Measurements from ENCODE around the gene TNFSF13B.

Gene TNFSF13B

GRCh38 chr13:108269601-108270328 lies at the start of gene TNFSF13B:
TNFSF13B (plus strand) TSS chr13:108269718; CDS start chr13:108269896, 178 bp downstream.
- no peak within 1 kb of the TSS for H3K9ac ChIP-seq (ENCODE audit: low read length)
- H3K27ac ChIP-seq (ENCODE audit: low read depth, low read length): no peak within 1 kb of the TSS
- no peaks in the 10 kb centered on the region; the same call in 1 of the 2 replicates for H3K4me1 ChIP-seq (ENCODE audit: control insufficient read depth, insufficient read depth, low read length)
- no peak within 1 kb of the TSS for H3K4me3 ChIP-seq (ENCODE audit: low read depth, low read length)
- H3K36me3 ChIP-seq (ENCODE audit: control insufficient read depth, insufficient read depth, low read length): no peaks in the 10 kb centered on the region
- no peaks in the 10 kb centered on the region for H3K9me3 ChIP-seq (ENCODE audit: control insufficient read depth, insufficient read depth, low read depth, low read length)
- no peaks in the 10 kb centered on the region for H3K27me3 ChIP-seq (ENCODE audit: control insufficient read depth, insufficient read depth, low read length)

DNA sequence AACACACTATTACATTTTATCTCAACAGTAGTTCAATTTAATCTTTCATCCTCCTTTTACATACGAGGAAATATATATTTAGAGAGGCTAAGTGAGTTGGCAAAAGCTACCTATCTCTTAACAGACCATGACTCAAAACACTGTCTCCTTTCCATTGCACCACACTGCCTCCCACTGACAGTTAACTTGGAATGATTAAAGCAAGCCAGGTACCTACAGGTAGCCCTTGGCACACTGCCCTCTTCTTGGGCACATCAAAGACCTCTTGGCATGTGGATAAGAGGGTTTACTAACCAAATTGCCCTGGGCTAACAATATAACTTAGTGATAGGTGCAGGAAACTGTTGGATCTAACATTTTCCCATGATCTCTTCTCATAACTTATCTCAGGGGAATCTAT lies 49.5 kb upstream of the TNFSF13B start:
- Histone ChIP-seq H3K9ac (ENCODE audit: low read length) (no peak overlapping the region), H3K4me1 (ENCODE audit: control insufficient read depth, insufficient read depth, low read length) (peaks cover 8% of the 10 kb centered on the region), H3K27ac (ENCODE audit: low read depth, low read length) (no peak overlapping the region), H3K9me3 (ENCODE audit: control insufficient read depth, insufficient read depth, low read depth, low read length) (no peaks in the 10 kb centered on the region), H3K4me3 (ENCODE audit: low read depth, low read length) (no peak overlapping the region), H3K27me3 (ENCODE audit: control insufficient read depth, insufficient read depth, low read length) (no peaks in the 10 kb centered on the region), H3K36me3 (ENCODE audit: control insufficient read depth, insufficient read depth, low read length) (no peaks in the 10 kb centered on the region)

GRCh38 chr13:108223687-108224503 lies 45.6 kb upstream of the TNFSF13B start:
- H3K36me3 ChIP-seq (ENCODE audit: control insufficient read depth, insufficient read depth, low read length): no peaks in the 10 kb centered on the region
- no peak overlapping the region for H3K4me3 ChIP-seq (ENCODE audit: low read depth, low read length)
- H3K9me3 ChIP-seq (ENCODE audit: control insufficient read depth, insufficient read depth, low read depth, low read length): no peaks in the 10 kb centered on the region
- H3K9ac ChIP-seq (ENCODE audit: low read length): no peak overlapping the region
- no peaks in the 10 kb centered on the region for H3K27me3 ChIP-seq (ENCODE audit: control insufficient read depth, insufficient read depth, low read length)
- peaks cover 5% of the 10 kb centered on the region for H3K4me1 ChIP-seq (ENCODE audit: control insufficient read depth, insufficient read depth, low read length)
- no peak overlapping the region for H3K27ac ChIP-seq (ENCODE audit: low read depth, low read length)

DNA sequence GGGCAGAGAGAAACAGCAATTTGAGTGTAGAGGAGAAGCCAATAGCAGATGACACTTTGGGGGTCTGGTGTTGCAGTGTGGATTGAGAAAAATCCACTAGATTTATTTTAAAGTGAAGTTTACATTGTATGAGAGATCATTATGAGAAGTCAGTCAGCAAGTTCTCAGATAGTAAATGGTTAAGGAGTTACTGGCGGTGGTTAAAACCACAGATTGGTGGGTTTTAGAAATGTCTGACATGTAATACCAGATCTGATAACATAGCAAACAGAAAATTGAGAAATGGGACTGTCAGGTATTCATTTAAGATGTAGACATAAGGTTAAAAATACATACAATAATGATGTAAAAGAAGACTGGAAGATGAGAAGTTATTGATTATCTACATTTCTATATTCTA lies 44.1 kb upstream of the TNFSF13B start:
- Histone ChIP-seq H3K4me1 (ENCODE audit: control insufficient read depth, insufficient read depth, low read length) (no peaks in the 10 kb centered on the region), H3K27me3 (ENCODE audit: control insufficient read depth, insufficient read depth, low read length) (no peaks in the 10 kb centered on the region), H3K27ac (ENCODE audit: low read depth, low read length) (no peak overlapping the region), H3K4me3 (ENCODE audit: low read depth, low read length) (no peak overlapping the region), H3K36me3 (ENCODE audit: control insufficient read depth, insufficient read depth, low read length) (peaks cover 6% of the 10 kb centered on the region; the same call in 1 of the 2 replicates), H3K9me3 (ENCODE audit: control insufficient read depth, insufficient read depth, low read depth, low read length) (no peaks in the 10 kb centered on the region), H3K9ac (ENCODE audit: low read length) (no peak overlapping the region)

GRCh38 chr13:108226184-108226583 lies 43.3 kb upstream of the TNFSF13B start:
- H3K27ac ChIP-seq (ENCODE audit: low read depth, low read length): no peak overlapping the region
- no peaks in the 10 kb centered on the region for H3K27me3 ChIP-seq (ENCODE audit: control insufficient read depth, insufficient read depth, low read length)
- H3K4me1 ChIP-seq (ENCODE audit: control insufficient read depth, insufficient read depth, low read length): no peaks in the 10 kb centered on the region
- no peak overlapping the region for H3K9ac ChIP-seq (ENCODE audit: low read length)
- H3K36me3 ChIP-seq (ENCODE audit: control insufficient read depth, insufficient read depth, low read length): peaks cover 6% of the 10 kb centered on the region; the same call in 1 of the 2 replicates
- no peak overlapping the region for H3K4me3 ChIP-seq (ENCODE audit: low read depth, low read length)
- H3K9me3 ChIP-seq (ENCODE audit: control insufficient read depth, insufficient read depth, low read depth, low read length): no peaks in the 10 kb centered on the region

DNA sequence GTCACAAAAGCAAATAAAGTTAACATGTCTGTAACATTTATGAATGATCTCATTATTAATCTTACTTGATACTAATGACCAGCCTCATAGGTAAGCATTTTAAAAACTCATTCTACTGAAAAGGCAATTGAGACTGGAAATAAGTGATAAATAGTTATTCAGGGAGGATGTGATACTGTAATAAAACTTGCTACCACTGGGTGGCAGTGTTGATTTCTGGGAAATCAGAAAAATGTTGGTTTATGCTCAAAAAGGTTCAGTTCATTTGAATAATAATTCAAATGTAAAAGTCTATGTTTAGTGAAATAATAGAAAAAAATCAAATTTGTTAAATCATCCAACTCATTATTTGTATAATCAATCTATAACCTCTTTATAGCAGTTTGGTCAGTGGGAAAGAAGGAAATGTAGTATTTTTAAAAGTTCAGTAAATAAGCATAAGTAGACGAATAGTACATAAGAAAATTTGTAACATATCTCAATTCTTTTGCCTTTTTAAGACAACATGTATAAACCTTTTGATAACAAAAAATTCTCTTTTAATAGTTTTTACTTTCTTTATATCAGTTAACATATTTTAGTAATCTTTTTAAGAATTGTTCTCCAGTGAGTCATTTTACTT lies 41.8 kb upstream of the TNFSF13B start:
- no peaks in the 10 kb centered on the region for H3K4me1 ChIP-seq (ENCODE audit: control insufficient read depth, insufficient read depth, low read length)
- no peak overlapping the region for H3K27ac ChIP-seq (ENCODE audit: low read depth, low read length)
- H3K36me3 ChIP-seq (ENCODE audit: control insufficient read depth, insufficient read depth, low read length): peaks cover 6% of the 10 kb centered on the region; the same call in 1 of the 2 replicates
- H3K9me3 ChIP-seq (ENCODE audit: control insufficient read depth, insufficient read depth, low read depth, low read length): no peaks in the 10 kb centered on the region
- H3K9ac ChIP-seq (ENCODE audit: low read length): no peak overlapping the region
- H3K4me3 ChIP-seq (ENCODE audit: low read depth, low read length): no peak overlapping the region
- H3K27me3 ChIP-seq (ENCODE audit: control insufficient read depth, insufficient read depth, low read length): no peaks in the 10 kb centered on the region

GRCh38 chr13:108230377-108230776 lies 39.1 kb upstream of the TNFSF13B start:
- H3K4me1 ChIP-seq (ENCODE audit: control insufficient read depth, insufficient read depth, low read length): no peaks in the 10 kb centered on the region
- no peak overlapping the region for H3K27ac ChIP-seq (ENCODE audit: low read depth, low read length)
- no peak overlapping the region for H3K4me3 ChIP-seq (ENCODE audit: low read depth, low read length)
- H3K36me3 ChIP-seq (ENCODE audit: control insufficient read depth, insufficient read depth, low read length): peaks cover 6% of the 10 kb centered on the region; the same call in 1 of the 2 replicates
- no peaks in the 10 kb centered on the region for H3K9me3 ChIP-seq (ENCODE audit: control insufficient read depth, insufficient read depth, low read depth, low read length)
- H3K9ac ChIP-seq (ENCODE audit: low read length): no peak overlapping the region
- H3K27me3 ChIP-seq (ENCODE audit: control insufficient read depth, insufficient read depth, low read length): no peaks in the 10 kb centered on the region

- Histone ChIP-seq H3K9me3 (ENCODE audit: control insufficient read depth, insufficient read depth, low read depth, low read length) (peaks cover 2% of the 10 kb centered on the region; the same call in 1 of the 2 replicates), H3K27me3 (ENCODE audit: control insufficient read depth, insufficient read depth, low read length) (no peaks in the 10 kb centered on the region), H3K36me3 (ENCODE audit: control insufficient read depth, insufficient read depth, low read length) (no peaks in the 10 kb centered on the region), H3K4me3 (ENCODE audit: low read depth, low read length) (no peak overlapping the region), H3K4me1 (ENCODE audit: control insufficient read depth, insufficient read depth, low read length) (no peaks in the 10 kb centered on the region), H3K27ac (ENCODE audit: low read depth, low read length) (no peak overlapping the region), H3K9ac (ENCODE audit: low read length) (no peak overlapping the region)
Measured at GRCh38 chr13:108249150-108249549, 20.4 kb upstream of the TNFSF13B start.

- no peaks in the 10 kb centered on the region for H3K4me1 ChIP-seq (ENCODE audit: control insufficient read depth, insufficient read depth, low read length)
- H3K9ac ChIP-seq (ENCODE audit: low read length): no peak overlapping the region
- H3K27ac ChIP-seq (ENCODE audit: low read depth, low read length): no peak overlapping the region
- no peaks in the 10 kb centered on the region for H3K36me3 ChIP-seq (ENCODE audit: control insufficient read depth, insufficient read depth, low read length)
- H3K27me3 ChIP-seq (ENCODE audit: control insufficient read depth, insufficient read depth, low read length): no peaks in the 10 kb centered on the region
- H3K4me3 ChIP-seq (ENCODE audit: low read depth, low read length): no peak overlapping the region
- H3K9me3 ChIP-seq (ENCODE audit: control insufficient read depth, insufficient read depth, low read depth, low read length): no peaks in the 10 kb centered on the region
Measured at GRCh38 chr13:108257248-108257647, 12.3 kb upstream of the TNFSF13B start.

DNA sequence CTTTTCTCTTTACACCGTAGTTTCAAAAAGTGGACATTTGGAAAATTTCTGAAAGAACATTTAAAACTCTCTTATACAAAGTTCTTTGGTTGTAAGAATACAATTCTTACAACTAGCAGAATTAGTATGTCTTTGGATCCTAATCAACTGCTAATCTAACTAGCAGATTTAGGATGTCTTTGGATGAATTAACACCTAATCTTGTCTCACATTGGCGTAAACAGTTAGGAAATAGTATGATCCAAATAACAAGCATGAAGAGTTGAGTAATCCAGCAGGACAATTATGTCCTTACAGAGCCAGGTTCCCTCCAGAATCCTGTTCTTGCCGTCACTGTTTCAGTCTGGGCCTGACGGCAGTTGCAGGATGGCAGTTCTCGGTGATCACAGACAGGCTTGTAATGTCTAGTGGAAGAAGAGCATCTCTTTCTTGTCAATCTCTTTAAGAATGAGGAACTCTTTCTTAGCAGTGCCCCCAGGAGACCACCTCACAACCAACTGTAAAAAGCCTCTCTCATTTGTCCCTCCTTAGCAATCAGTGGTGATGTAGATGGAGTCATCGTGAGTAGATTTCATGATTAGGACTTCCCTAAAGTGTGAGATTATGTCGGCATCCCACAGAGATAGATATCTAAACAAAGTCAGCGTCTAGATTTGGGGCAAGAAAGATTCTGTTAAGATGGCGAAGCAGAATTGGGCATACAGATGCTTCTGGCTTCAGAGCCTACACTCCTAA lies 5.7 kb upstream of the TNFSF13B start:
- H3K27ac ChIP-seq (ENCODE audit: low read depth, low read length): no peak overlapping the region
- H3K9ac ChIP-seq (ENCODE audit: low read length): no peak overlapping the region
- no peaks in the 10 kb centered on the region for H3K27me3 ChIP-seq (ENCODE audit: control insufficient read depth, insufficient read depth, low read length)
- H3K4me1 ChIP-seq (ENCODE audit: control insufficient read depth, insufficient read depth, low read length): no peaks in the 10 kb centered on the region
- H3K9me3 ChIP-seq (ENCODE audit: control insufficient read depth, insufficient read depth, low read depth, low read length): no peaks in the 10 kb centered on the region
- H3K36me3 ChIP-seq (ENCODE audit: control insufficient read depth, insufficient read depth, low read length): no peaks in the 10 kb centered on the region
- no peak overlapping the region for H3K4me3 ChIP-seq (ENCODE audit: low read depth, low read length)
